Bone marrow (tissue), 2 donors: ENCODE measurements around the gene DAB1.

Source experiments
- DNase-seq, 2 donors: peaks; one replicate each; lab custom pipeline; 2025; lab: John Stamatoyannopoulos, UW

The DAB1 gene

GRCh38 chr1:57411262-57411661, 12.6 kb downstream of the DAB1 start:
- DNase-seq, result no peak

GRCh38 chr1:57410508-57410907, 13.4 kb downstream of the DAB1 start:
- DNase-seq, result no peak

GRCh38 chr1:57407928-57408327, 15.9 kb downstream of the DAB1 start:
- DNase-seq, result no peak

GRCh38 chr1:57406428-57406970, 17.4 kb downstream of the DAB1 start:
- no peak for DNase-seq

- DNase-seq, result no peak
Measured at GRCh38 chr1:57404884-57405283, 19.0 kb downstream of the DAB1 start.

GRCh38 chr1:57403201-57403600, 20.7 kb downstream of the DAB1 start:
- no peak for DNase-seq

GRCh38 chr1:57401671-57402070, 22.2 kb downstream of the DAB1 start:
- no peak for DNase-seq

GRCh38 chr1:57400048-57400447, 23.8 kb downstream of the DAB1 start:
- DNase-seq, result no peak

- DNase-seq, result no peak
Measured at GRCh38 chr1:57393058-57393584, 30.7 kb downstream of the DAB1 start.

GRCh38 chr1:57385336-57385735, 38.5 kb downstream of the DAB1 start:
- no peak for DNase-seq

GRCh38 chr1:57384901-57385300, 39.0 kb downstream of the DAB1 start:
- no peak for DNase-seq

GRCh38 chr1:57384284-57384683, 39.6 kb downstream of the DAB1 start:
- DNase-seq, result no peak

- no peak for DNase-seq
Measured at GRCh38 chr1:57381871-57382270, 42.0 kb downstream of the DAB1 start.

GRCh38 chr1:57381426-57381825, 42.4 kb downstream of the DAB1 start:
- no peak for DNase-seq

GRCh38 chr1:57380923-57381322, 42.9 kb downstream of the DAB1 start:
- no peak for DNase-seq

GRCh38 chr1:57378534-57378933, 45.3 kb downstream of the DAB1 start:
- DNase-seq, result no peak

- DNase-seq, result no peak
Measured at GRCh38 chr1:57377339-57378139, 46.3 kb downstream of the DAB1 start.

- DNase-seq, result no peak
Measured at GRCh38 chr1:57376041-57376440, 47.8 kb downstream of the DAB1 start.

- no peak for DNase-seq
Measured at GRCh38 chr1:57369889-57370288, 54.0 kb downstream of the DAB1 start.

- DNase-seq, result no peak
Measured at GRCh38 chr1:57367945-57368344, 55.9 kb downstream of the DAB1 start.

GRCh38 chr1:57363643-57364042, 60.2 kb downstream of the DAB1 start:
- DNase-seq, result no peak

- no peak for DNase-seq
Measured at GRCh38 chr1:57363165-57363564, 60.7 kb downstream of the DAB1 start.

GRCh38 chr1:57362480-57362879, 61.4 kb downstream of the DAB1 start:
- DNase-seq, result no peak

- DNase-seq, result no peak
Measured at GRCh38 chr1:57361516-57361915, 62.3 kb downstream of the DAB1 start.
